GM19238 (cell line): ENCODE data around the gene KCNMA1.

Experiments used
- DNase-seq: peaks from one replicate; pipeline ENCODE4 v3.0.0; 2011; ENCODE audit warnings: low spot score; ENCODE audit not compliant: insufficient read length

Gene KCNMA1

DNA sequence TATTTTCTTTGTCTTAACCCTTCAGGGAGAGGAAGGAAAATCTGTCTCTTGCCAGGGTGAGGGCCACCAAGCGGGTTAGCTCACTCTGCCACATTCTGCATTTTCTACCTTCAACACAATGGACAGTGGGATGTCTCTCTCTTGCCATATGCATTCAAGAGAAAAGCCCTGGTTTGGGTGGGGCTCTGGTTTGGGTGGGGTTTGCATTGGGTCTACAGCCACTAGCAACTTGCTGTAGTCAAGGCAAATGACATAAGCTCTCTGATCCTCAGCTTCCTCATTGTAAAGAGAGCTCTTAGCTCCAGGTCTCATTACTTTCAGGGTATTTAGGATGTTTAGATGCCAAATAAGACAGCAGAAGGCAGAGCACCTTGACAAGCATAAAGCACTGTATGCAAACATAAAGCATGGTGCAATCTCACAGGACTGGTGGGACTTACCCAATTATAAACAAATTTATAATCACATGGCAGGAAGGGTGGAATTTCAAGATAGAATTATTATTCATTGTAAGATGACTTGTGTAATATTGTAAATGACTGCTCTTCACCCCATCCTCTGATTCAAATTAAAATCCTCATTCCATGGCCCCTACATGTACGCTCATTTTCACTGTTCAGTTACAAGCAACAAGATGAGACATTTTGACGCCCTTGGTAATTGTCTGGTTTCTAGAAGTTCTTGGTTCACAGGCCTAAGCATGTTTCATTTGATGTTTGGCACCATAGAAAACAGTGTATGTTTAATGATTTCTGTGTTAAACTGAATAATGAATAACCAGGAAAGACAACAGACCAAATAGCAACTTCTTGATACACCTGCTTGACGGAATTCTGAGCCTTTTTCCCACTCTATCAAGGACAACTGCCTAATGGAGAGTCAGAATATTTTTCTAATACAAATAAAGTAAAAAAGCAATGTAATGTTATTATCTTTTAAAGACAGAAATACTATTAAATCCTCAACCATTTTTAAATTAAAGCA is 258.9 kb downstream of the KCNMA1 start:
- no peak for DNase-seq

DNA sequence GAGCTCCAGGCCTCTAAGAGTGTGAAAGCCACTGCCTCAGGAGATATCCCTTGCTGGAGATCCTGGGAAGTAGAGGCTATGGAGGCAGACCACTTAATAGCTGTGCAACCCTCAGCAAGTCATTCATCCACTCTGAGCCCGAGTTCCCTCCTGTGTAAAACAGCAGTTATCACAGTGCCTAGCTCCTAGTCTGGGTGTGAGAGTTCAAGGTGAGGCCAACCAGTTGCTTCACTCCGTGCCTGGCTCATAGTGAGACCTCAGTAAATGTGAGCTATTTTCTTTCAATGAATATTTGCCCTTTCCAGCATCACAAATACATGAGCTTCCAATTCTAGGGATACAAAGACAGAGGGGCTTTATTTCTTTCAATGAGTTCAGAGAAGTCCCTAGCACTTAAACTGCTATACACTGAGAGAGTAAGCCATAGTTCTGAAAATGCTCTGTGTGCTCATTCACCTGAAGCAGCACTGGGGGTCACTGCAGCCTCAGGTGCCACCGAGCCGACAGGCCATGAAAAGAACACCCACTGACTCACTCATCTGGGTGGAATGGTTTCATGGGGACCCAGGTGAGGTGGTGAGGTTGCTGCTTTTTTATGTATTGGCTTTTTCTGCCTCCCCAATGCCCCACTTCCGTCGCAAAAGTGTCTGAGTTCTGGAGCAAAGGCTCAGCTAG is 259.8 kb downstream of the KCNMA1 start:
- no peak for DNase-seq

DNA sequence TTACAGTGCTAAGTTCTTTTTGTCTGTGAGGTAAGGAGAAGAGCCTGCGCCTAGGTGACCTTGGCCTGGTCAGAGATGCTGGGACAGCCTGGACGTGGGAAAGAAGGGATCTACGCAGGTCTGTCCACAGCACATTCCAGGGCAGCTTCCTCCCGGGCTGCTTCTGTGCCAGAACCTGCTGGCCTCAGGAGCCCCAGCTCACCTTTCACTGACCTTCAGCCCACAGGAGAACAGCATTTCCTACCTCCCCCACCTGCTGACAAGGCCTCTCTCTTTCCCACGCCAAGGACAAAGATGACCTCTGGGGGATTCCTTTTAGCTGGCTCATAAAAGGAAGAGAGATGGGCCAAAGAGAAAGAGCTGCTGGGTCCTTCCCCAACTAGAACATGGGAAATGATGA is 260.6 kb downstream of the KCNMA1 start:
- no peak for DNase-seq

DNA sequence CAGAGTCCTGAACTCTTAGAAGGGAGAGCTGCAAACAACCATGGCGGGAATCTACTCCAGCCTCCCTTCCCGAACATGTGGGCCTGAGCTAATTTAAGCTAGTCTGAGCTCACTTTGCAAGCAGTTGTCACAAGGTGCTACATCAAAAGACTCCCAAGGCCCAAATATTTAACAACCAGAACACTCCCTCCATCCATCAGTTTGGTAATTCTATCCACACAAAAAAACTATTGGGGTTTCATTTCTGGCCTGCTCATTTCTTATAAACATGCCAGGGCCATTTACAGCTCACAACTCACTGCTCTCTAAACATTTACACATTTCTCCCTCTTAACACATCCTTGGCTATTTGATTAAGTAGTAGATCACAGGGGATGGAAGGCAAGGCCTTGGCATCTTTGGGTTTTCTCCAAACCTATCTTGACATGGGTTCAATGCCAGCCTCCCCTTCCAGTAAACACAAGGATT is 263.4 kb downstream of the KCNMA1 start:
- DNase-seq, result no peak

DNA sequence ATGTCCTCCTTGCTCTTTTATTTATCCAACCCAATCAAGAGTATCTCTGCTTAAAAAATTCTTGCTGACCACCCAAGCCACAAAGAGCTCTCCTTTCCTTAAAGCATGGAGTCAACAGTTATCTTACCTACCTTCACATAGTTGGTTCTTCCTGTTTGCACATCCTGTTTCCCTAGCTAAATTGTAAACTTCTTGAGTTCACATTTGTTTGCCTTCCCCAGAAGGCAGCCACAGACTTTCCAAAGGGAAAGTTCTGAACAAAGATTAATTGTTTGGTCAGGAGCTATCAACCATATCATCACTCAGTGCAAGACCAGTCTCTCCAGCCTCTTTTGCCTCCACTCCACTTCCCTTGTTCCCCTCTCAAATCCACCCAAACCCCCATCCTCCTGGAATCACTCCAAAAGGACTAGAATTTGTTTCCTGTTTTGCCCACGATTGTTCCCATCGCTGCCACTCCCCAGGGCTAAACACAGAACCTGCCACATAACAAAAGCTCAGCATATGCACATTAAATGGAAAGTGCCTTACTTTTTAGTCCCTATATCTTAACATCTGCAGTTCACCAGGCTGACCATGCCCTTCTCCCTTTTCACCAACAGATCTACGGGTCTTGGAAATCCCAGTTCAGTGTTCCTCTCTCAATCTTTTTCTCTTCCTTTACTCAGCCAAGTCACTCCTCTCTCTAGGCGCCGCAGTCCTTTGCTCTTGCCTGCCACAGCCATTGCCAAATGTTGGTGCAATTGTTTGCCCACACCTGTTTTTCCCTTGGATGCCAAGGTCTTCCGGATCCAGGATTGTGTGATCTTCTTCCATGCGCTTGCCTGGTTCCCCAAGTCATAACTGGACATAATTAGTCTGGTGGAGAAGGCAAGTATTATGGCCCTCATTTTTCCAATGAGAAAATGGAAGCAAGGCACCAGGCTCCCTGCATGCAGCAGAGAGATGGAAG is 265.5 kb downstream of the KCNMA1 start:
- no peak for DNase-seq

DNA sequence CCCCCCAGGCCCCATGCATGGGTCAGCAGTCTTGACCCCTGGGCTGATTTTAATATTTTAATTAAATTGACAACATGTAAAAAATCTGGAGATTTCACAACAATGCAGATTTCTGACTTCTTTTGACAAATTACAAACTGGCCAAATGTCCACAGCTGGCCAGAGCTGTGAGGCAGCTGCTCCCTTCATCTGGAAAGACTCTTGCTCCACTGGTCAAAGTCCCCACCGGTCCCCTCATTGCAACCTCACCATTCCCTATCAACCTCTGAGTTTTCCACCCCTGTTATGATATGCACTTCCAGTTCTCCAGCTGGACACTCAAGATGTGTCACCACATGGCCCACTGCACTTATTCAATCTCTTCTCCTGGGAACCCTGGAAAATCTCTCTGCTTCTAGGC is 266.2 kb downstream of the KCNMA1 start:
- no peak for DNase-seq

DNA sequence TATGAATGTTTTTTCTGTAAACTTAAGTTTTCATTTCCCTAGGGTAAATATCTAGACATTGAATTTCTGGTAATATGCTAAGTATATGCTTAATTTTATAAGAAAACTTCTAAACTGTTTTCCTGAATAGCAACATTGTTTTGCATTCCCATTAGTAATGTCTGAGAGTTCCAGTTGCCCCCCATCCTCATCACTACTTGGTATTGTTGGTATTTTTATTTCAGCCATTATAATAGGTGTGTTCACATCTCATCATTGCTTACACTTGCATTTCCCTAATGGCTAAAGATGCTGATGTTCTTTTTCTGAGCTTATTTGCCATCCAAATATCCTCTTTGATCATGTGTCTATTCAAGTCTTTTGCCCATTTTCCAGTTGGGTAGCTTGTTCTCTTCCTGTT is 269.6 kb downstream of the KCNMA1 start:
- no peak for DNase-seq

DNA sequence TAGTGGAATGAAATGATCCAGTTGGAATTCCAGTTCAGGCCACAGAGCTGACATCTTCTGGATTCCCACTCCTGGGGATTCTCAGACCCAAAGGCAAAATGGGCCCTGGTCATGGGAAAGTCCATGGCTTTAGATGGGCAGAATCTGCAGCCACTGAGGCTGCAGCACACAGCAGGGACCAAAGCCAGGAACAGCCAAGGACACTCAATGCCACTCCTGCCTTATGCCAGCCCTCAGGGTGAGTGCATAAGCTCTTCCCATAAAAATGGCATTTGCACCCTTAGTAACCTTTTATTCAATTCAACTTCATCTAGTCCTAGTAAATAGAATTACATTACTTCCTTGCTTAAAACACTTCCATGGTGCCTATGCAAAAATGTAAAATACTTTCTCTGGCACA is 274.4 kb downstream of the KCNMA1 start:
- no peak for DNase-seq

DNA sequence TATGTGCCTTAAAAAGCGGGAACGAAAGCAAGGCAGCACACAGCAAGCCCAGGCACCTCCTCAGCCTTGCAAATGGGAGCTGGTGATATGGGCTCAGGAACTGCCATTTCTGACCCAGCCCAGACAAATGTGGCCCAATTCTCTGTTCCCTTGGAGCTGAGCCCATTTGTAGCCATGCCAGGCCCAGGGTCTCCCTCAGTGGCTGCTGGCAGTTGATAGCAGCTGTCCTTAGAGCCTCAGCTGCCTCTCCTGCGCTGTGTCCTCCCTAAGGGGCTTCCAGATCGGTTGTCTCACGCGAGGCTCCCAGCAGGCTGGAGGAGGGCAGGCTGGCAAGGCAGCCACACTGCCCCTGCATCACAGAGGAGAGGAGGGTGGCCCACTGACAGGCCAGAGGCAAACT is 275.8 kb downstream of the KCNMA1 start:
- DNase-seq, result no peak

DNA sequence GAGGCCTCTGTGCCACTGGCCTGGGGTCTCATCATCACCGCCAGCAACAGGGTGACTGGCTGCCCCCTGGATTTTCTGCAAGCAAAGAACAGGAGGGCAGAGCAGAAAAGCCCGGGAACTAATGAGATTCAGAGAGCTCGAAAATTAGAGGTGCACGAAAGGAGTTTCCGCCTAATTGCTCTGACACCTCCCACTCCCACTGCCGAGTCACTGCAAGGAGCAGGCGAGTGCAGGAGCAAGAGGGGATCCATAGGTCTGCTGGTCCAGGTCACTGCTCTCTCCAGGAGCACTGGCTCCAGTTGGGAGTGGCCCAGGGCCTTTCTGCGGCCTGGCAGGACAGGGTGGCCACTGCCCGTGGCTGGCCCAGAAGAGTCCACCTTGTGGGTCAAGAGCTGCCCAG is 276.2 kb downstream of the KCNMA1 start:
- no peak for DNase-seq

DNA sequence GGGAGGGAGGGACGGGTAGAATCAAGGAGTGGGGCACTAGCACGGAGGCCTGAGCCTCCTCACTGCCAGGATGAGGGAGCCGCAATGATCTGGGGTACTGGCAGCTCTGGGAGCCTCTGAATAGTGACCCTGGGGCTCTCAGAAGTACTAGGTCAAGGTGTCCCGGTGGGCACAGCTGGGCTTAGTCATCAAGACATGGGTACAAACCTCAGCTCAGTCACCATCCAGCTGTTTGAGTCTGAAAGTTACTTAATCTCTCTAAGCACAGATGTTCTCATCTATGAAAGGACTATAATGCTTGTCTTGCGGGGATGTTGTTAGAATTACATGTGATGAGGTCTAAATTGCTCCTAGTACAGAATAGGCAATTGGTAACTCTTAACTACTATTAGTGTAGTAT is 276.8 kb downstream of the KCNMA1 start:
- DNase-seq, result no peak

DNA sequence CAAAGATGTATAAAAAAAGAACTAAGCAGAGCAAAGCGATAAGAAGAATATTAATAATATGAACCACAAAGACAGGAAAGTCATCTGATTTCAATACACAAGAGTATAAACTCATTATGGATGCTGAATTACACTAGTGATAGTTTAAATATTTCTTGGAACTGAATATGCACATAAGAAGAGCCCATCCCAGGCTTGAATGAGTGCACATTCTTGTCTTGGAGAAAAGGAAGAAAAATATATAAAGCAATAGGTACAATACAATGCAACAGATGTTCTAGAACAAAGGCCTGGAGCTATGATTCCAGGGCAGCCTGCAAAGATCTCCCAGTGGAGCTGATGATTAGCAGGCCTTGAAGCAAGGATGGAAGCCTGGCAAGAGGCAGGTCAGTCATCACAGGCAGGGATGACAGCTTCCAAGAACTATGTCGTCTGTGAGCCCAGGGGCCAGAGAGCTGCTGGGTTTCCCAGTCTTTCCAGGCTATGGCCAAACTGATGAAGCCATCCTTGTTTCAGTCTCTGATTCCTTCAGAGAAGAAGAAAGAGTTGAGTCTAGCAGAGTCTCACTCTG is 277.6 kb downstream of the KCNMA1 start:
- DNase-seq, result no peak

DNA sequence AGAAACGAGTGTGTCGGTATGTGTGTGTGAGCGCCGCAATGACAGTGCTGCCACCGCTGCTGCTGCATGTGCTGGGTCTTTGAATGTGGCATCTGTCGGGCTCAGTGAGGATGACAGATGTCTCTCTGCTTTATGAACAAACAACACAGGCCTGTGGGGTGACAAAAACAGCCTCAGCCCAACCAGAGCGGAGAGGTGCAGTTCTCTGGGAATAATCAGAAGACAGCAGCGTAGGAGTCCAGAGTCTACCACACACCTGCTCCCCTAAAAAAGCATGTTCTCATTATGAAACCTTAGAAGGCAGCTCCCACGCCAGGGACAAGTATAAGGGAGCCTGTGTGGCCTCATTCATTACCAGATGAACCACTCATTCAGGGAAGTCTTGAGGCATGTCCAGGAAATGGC is 278.3 kb downstream of the KCNMA1 start:
- DNase-seq, result no peak

DNA sequence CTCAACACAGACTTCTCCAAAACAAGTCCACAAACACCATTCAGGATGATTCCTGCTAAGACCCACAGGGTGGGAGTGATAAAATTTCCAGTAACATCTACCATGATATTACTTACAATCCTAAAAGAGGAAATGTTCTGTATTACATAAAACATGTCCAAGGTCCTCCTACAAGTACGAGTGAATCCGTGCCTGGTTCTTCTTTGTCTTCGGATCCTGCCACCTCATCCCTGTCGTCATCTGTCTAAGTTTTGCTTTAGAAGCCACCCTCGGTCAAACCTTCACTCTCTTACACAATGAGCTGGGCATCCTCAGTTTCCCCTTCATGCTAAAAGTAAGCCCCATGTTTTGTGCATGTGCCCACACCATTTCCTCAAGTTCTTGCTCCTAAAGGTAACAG is 279.0 kb downstream of the KCNMA1 start:
- no peak for DNase-seq

DNA sequence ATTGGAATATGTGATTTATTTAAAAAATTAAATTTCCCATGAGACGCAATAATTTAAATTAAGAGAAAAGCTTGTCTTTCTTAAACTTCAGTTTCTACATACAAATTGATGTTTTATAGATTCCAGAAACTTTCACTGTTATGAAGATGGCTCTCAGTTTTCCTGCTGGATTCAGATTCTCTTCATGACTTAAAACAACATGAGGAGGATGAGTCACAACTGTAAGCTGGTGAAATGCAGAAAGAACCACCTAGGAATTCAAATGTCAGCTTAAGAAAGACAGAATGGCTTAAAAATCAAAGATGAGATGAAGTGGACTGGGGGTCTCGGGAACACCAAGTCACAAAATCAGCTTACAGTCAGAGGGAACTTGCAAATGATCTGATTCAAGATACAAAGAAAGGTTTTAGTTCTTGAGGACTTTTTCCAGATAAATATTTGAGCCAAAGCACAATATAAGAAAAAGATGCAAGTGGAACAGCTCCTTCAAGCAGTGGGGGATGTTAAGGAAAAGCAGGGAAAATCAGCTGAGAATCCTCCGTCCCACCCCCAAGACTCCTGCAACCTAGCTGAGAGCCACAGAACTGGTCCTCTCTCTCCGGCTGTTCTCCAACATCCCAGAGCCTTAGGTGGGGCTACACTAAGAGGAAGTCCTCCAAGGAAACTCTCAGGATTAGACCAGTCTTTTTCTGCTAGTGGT is 279.8 kb downstream of the KCNMA1 start:
- no peak for DNase-seq

DNA sequence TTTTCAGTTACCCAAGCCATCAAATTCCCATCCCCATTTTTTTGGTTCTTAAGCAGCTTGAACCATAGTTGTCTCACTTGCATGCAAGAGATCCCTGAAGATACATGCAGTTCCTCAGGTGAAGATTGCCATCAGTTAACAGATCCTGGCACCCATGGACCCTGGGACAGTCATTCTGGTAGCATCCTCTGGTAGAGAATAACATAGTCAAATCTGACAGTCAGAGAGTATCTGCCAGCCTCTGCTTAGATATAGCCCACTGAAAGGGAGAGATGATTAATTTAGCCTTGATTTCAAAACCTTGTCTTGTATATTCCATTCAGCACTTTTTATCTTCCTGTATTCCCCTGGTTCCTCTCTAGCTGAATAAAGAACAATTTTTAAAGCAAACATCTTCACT is 280.4 kb downstream of the KCNMA1 start:
- no peak for DNase-seq

DNA sequence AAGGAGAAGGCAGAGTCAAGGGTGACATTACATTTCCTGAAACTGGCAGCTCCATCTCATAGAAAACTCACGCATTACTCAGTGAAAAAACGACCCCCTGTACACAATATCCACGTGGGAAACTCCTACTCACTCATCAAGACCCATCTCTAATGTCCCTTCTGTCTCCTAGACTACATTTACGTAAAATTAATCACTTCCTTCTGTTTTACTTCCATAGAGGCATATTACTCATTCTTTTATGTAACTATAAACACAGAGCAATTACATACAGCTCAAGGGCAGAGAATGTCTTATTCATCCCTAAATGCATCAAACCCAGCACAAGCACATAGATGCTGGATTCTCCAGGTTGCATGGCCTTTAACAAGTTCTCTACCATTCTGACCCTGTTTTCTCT is 281.8 kb downstream of the KCNMA1 start:
- no peak for DNase-seq

DNA sequence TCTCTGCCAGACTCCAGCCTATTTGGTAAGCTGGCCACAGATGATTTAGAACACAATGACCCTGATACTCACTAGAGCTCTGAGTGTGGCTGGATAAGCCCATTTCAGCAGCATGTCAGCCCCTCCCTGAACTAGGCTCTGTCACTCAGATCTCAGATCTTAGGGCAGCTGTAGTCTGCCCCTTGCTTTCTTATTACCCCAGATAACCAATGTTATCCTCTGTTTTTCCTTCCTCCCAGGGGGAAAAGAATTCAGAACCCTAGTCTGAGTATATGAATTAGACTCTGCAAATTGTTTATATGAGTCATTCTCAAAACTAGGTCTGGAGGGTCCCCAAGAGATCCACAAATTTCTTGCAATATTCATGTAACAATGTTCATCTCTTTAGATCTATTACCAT is 286.2 kb downstream of the KCNMA1 start:
- no peak for DNase-seq

DNA sequence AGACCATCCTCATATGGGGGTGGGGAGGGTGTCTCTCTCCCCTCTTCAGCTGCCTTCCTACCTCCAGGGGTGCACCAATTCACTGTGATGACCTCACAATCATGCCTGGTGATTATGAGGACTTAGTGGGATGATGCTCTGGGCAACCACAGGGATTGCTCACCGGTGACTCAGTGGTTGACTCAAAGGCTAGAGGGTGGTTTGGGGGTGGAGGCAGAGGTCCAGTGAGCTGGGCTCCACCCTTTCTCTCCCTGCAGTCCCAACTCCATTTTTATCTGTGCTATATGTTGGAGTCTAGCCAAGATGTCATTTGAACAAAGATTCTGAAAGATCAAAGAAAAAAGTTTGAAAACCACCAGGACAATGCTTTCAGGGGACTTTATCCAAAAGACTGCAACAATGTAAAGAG is 286.9 kb downstream of the KCNMA1 start:
- DNase-seq, result no peak

DNA sequence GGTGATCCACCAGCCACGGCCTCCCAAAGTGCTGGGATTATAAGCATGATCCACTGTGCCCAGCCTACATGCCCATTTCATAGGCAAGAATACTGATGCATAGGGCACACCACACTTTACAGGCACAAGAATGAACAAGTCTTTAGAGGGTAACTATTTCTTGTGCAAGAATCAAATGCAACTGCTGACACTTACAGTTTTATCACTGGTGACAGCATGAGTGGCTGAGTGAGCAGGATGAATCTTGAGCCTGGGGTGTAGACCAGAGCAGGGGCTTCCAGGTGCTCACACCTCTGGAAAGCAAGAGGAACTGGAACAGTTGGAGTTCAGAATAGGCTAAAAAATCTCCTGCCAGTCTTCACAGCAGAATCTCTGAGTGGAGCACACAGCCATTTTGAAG is 287.5 kb downstream of the KCNMA1 start:
- no peak for DNase-seq

DNA sequence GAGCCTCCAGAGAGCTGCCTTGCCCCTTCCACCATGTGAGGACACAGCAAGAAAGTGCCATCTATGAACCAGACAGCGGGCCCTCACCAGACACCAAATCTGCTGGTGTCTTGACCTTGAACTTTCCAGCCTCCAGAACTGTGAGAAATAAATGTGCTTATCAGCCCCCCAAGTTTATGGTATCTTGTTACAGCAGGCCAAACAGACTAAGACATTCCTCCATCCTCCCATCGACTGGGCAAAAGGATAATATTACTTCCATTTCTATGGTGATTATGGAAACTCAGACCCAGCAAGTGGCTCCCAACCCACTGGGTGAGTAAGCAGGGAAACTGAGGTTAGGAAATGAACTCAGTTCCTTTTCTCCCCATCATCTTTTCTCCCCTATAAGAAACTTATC is 288.4 kb downstream of the KCNMA1 start:
- no peak for DNase-seq
